WTC11 (cell line): Measurements from ENCODE around the gene FKBP5.

Experiments
- JAZF1 ChIP-seq: fragments of 250-450 bp; sonication (Bioruptor Pico); IDR thresholded peaks from 2 replicates; pipeline ENCODE4 v1.9.0; 2021; ENCODE audit warnings: moderate library complexity, mild to moderate bottlenecking, inconsistent platforms
- ZNF121 ChIP-seq: sonication (generic); formaldehyde crosslinking; IDR thresholded peaks from 2 replicates; pipeline ENCODE4 v1.8.0; 2023; ENCODE audit warnings: missing genetic modification reagents
- ZNF232 ChIP-seq: sonication (generic); formaldehyde crosslinking; IDR thresholded peaks from 2 replicates; pipeline ENCODE4 v1.8.0; 2022; ENCODE audit warnings: mild to moderate bottlenecking, missing genetic modification reagents
- ZNF263 ChIP-seq: sonication (generic); formaldehyde crosslinking; IDR thresholded peaks from 2 replicates; pipeline ENCODE4 v1.8.1; 2022; ENCODE audit warnings: low read depth, mild to moderate bottlenecking, moderate library complexity, missing genetic modification reagents
- TF ChIP-seq, protein P1 (sequence below): fragments of 200-600 bp; IDR thresholded peaks from 2 replicates; pipeline ENCODE4 v1.8.0; 2022; ENCODE audit warnings: antibody characterized with exemption
- TF ChIP-seq, protein P2 (sequence below): sonication (generic); formaldehyde crosslinking; IDR thresholded peaks from 2 replicates; pipeline ENCODE4 v1.8.1; 2023; ENCODE audit warnings: mild to moderate bottlenecking, missing genetic modification reagents, moderate library complexity
- TF ChIP-seq, protein P3 (sequence below): fragments of 250-450 bp; sonication (Bioruptor Pico); IDR thresholded peaks from 2 replicates; pipeline ENCODE4 v1.9.0; 2021; ENCODE audit warnings: mild to moderate bottlenecking

DNA sequence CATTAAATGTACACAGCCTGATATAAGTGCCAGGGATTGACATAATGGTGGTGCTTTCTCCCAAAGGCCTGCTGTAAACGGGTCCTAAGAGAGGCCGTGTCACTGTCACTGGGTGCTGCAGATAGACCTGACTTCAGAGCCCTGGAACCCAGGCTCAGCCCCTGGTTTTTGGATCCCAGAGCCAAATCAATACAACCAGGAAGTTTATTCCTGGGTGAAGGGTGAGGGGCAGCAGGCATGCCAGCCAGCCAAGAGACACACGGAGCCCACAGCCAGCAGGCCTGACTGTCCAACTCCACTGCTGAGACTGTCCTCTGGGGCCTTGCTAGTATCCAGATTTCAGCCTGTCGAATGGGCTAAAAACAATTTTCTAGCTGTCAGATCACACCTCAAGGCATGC, 35.3 kb upstream of the FKBP5 start:
- TF ChIP-seq, protein P1, sequence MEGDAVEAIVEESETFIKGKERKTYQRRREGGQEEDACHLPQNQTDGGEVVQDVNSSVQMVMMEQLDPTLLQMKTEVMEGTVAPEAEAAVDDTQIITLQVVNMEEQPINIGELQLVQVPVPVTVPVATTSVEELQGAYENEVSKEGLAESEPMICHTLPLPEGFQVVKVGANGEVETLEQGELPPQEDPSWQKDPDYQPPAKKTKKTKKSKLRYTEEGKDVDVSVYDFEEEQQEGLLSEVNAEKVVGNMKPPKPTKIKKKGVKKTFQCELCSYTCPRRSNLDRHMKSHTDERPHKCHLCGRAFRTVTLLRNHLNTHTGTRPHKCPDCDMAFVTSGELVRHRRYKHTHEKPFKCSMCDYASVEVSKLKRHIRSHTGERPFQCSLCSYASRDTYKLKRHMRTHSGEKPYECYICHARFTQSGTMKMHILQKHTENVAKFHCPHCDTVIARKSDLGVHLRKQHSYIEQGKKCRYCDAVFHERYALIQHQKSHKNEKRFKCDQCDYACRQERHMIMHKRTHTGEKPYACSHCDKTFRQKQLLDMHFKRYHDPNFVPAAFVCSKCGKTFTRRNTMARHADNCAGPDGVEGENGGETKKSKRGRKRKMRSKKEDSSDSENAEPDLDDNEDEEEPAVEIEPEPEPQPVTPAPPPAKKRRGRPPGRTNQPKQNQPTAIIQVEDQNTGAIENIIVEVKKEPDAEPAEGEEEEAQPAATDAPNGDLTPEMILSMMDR = no peak
- TF ChIP-seq ZNF121 (CRISPR knock-in tag) (no peak), JAZF1 (CRISPR knock-in tag) (no peak), ZNF232 (CRISPR knock-in tag) (no peak), ZNF263 (CRISPR knock-in tag) (no peak)
- TF ChIP-seq, protein P2, sequence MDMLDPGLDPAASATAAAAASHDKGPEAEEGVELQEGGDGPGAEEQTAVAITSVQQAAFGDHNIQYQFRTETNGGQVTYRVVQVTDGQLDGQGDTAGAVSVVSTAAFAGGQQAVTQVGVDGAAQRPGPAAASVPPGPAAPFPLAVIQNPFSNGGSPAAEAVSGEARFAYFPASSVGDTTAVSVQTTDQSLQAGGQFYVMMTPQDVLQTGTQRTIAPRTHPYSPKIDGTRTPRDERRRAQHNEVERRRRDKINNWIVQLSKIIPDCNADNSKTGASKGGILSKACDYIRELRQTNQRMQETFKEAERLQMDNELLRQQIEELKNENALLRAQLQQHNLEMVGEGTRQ (CRISPR knock-in tag) = no peak
- TF ChIP-seq, protein P3, sequence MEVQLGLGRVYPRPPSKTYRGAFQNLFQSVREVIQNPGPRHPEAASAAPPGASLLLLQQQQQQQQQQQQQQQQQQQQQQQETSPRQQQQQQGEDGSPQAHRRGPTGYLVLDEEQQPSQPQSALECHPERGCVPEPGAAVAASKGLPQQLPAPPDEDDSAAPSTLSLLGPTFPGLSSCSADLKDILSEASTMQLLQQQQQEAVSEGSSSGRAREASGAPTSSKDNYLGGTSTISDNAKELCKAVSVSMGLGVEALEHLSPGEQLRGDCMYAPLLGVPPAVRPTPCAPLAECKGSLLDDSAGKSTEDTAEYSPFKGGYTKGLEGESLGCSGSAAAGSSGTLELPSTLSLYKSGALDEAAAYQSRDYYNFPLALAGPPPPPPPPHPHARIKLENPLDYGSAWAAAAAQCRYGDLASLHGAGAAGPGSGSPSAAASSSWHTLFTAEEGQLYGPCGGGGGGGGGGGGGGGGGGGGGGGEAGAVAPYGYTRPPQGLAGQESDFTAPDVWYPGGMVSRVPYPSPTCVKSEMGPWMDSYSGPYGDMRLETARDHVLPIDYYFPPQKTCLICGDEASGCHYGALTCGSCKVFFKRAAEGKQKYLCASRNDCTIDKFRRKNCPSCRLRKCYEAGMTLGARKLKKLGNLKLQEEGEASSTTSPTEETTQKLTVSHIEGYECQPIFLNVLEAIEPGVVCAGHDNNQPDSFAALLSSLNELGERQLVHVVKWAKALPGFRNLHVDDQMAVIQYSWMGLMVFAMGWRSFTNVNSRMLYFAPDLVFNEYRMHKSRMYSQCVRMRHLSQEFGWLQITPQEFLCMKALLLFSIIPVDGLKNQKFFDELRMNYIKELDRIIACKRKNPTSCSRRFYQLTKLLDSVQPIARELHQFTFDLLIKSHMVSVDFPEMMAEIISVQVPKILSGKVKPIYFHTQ (CRISPR knock-in tag) = no peak
